Peyer's patch (tissue), 4 donors: ENCODE measurements around the gene LILRB4.

Experiments used
- CTCF ChIP-seq, 6 experiments: fragments of 450-650 bp in 4 of 6; fragments of 200-600 bp in 2 of 6; sonication (generic) in 1 of 6; IDR thresholded peaks; one replicate each; pipeline ENCODE4 v1.5.1; 2017 to 2019; ENCODE audit warnings: antibody characterized with exemption in 6 of 6, mild to moderate bottlenecking in 3 of 6, moderate library complexity in 1 of 6
- POLR2A ChIP-seq, 2 donors: fragments of 450-650 bp; IDR thresholded peaks; one replicate each; pipeline ENCODE4 v1.5.1; 2017; ENCODE audit warnings: antibody characterized with exemption in 2 of 2, mild to moderate bottlenecking in 2 of 2, moderate library complexity in 2 of 2

GRCh38 chr19:54638683-54639082 is 24.1 kb upstream of the LILRB4 start:
- TF ChIP-seq CTCF (IDR thresholded peaks at IDR 0.05) (no peak), POLR2A (IDR thresholded peaks at IDR 0.05) (no peak)
